Prostate gland (tissue), 2 donors: ENCODE measurements around the gene LONP2. TPM values are rescaled to one million over a fixed set of nuclear protein-coding genes. Genes with fewer than 3 reads are reported as not detected.
A peak's percentile ranks its signal among the peaks of the same experiment; 100 is the strongest.

Experiments used
- DNase-seq: peaks from one replicate; pipeline ENCODE4 v3.0.0-alpha.2; 2019; ENCODE audit warnings: low spot score
- H3K27ac ChIP-seq, 2 donors: fragments of 200-600 bp; sonication (generic); 2 replicates each; pipeline ENCODE4 v1.5.1; 2017 to 2019
- H3K27me3 ChIP-seq: fragments of 200-600 bp; sonication (generic); replicated peaks from 2 replicates; pipeline ENCODE4 v1.5.1; 2019; ENCODE audit not compliant: insufficient read depth
- H3K36me3 ChIP-seq, 2 donors: fragments of 200-600 bp; sonication (generic); 1 replicate in 1 of 2; 2 replicates in 1 of 2; pipeline versions ENCODE4 v1.5.1 to v1.8.1; 2017 to 2019
- H3K4me1 ChIP-seq: fragments of 200-600 bp; sonication (generic); replicated peaks from 2 replicates; pipeline ENCODE4 v1.5.1; 2019
- H3K4me3 ChIP-seq, 2 donors: fragments of 200-600 bp; sonication (generic); 2 replicates each; pipeline ENCODE4 v1.5.1; 2017 to 2019
- H3K9me3 ChIP-seq: fragments of 200-600 bp; sonication (generic); 2 replicates; pipeline ENCODE4 v1.5.1; 2017
- CTCF ChIP-seq, 4 experiments: fragments of 200-600 bp in 2 of 4; fragments of 450-650 bp in 2 of 4; sonication (generic) in 2 of 4; IDR thresholded peaks; 1 replicate in 3 of 4; 2 replicates in 1 of 4; pipeline ENCODE4 v1.5.1; 2016 to 2019; ENCODE audit warnings: antibody characterized with exemption in 4 of 4, mild to moderate bottlenecking in 2 of 4, moderate library complexity in 2 of 4
- POLR2A ChIP-seq: fragments of 450-650 bp; IDR thresholded peaks from one replicate; pipeline ENCODE4 v1.6.1; 2016; ENCODE audit warnings: antibody characterized with exemption, mild to moderate bottlenecking
- POLR2AphosphoS5 ChIP-seq: sonication (generic); formaldehyde crosslinking; IDR thresholded peaks from one replicate; pipeline ENCODE4 v1.6.1; 2017; ENCODE audit warnings: antibody characterized with exemption
- WGBS: methylation state at CpG from one replicate; pipeline ENCODE4 v1.1.5; 2018; 5-methylcytosine and 5-hydroxymethylcytosine counted together
- intact Hi-C: fragments of 100-400 bp; cut with DNase I; formaldehyde crosslinking; loops from one replicate; pipeline ENCODE4 v1.14.2; 2022
- total RNA-seq, 2 donors: library from RNA; depleted of rRNA; stranded (reverse); fragments of >200 nt; gene quantifications; one replicate each; pipeline ENCODE4 v1.1.0, GENCODE V29; 2016

The LONP2 gene
- total RNA-seq, 2 donors from 2014 or later = 74.6 to 81.0 TPM

- TF ChIP-seq CTCF (IDR thresholded peaks at IDR 0.05) (no peak), POLR2AphosphoS5 (no peak), POLR2A (no peak)
- no peak for DNase-seq
- H3K27ac ChIP-seq = no peak overlapping the region
- intact Hi-C loops = loop anchor here (10.0 kb wide), 1 partner anchor 80 kb away; no protein-coding TSS in a partner anchor
- no peaks in the 10 kb centered on the region for H3K27me3 ChIP-seq
- WGBS = 96% methylated on average over 1 of the region's 1 CpG
- no peaks in the 10 kb centered on the region for H3K9me3 ChIP-seq
- H3K36me3 ChIP-seq = no peaks in the 10 kb centered on the region
- no peaks in the 10 kb centered on the region for H3K4me1 ChIP-seq
- no peak overlapping the region for H3K4me3 ChIP-seq
These were observed 30.4 kb downstream of the LONP2 start for GRCh38 chr16:48274476-48274875.

DNA sequence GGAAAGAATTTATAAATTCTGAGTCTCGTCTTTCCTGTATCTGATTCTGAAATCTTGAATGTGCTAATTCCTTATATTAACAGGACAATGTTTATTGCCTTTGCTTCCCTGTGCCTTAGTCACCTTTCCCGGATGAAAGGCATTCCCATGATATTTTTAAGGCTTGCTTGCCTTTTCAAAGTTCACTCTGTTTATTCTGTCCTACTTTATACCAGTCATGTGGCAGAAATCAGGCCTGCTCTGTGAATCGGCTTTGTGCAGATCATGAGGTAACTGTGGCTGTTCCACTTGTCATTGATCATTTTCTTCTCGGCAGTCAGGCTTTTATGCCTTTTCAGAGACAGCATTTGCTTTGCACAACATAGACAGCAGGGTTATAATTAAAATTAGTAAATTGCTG lies 32.0 kb downstream of the LONP2 start:
- TF ChIP-seq POLR2AphosphoS5 = peak; percentile 77
- no peak for TF ChIP-seq CTCF (IDR thresholded peaks at IDR 0.05)
- H3K9me3 ChIP-seq = no peaks in the 10 kb centered on the region
- intact Hi-C loops = loop anchor here (10.0 kb wide), 1 partner anchor 79 kb away; no protein-coding TSS in a partner anchor
- H3K36me3 ChIP-seq = no peaks in the 10 kb centered on the region
- 13% methylated on average over 4 of the region's 4 CpGs for WGBS
- no peaks in the 10 kb centered on the region for H3K27me3 ChIP-seq
- H3K27ac ChIP-seq = peak overlapping the region; percentile 28 to 50
- DNase-seq = peak; percentile 19
- H3K4me3 ChIP-seq = no peak overlapping the region
- no peaks in the 10 kb centered on the region for H3K4me1 ChIP-seq

DNA sequence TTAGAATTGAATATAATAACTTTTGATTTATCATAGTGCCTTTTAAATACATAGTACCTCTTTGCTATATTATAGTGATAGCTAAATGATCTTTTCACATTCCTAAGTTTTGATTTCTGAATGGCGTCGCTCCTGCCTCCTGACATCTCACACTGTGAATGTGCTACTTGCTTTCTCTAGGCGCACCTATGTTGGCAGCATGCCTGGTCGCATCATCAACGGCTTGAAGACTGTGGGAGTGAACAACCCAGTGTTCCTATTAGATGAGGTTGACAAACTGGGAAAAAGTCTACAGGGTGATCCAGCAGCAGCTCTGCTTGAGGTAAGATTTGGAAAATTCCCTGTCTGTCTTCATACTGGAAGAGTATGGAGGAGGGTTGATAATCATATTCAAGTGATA lies 33.1 kb downstream of the LONP2 start:
- no peak for DNase-seq
- Histone ChIP-seq H3K27ac (peak overlapping the region in 1 of 2 donors; percentile 28), H3K27me3 (no peaks in the 10 kb centered on the region), H3K9me3 (no peaks in the 10 kb centered on the region), H3K4me1 (no peaks in the 10 kb centered on the region), H3K4me3 (no peak overlapping the region), H3K36me3 (no peaks in the 10 kb centered on the region)
- intact Hi-C loops = loop anchor here (10.0 kb wide), 1 partner anchor 78 kb away; no protein-coding TSS in a partner anchor
- 81% methylated on average over 5 of the region's 5 CpGs for WGBS
- TF ChIP-seq POLR2A (no peak), POLR2AphosphoS5 (no peak), CTCF (IDR thresholded peaks at IDR 0.05) (no peak)

DNA sequence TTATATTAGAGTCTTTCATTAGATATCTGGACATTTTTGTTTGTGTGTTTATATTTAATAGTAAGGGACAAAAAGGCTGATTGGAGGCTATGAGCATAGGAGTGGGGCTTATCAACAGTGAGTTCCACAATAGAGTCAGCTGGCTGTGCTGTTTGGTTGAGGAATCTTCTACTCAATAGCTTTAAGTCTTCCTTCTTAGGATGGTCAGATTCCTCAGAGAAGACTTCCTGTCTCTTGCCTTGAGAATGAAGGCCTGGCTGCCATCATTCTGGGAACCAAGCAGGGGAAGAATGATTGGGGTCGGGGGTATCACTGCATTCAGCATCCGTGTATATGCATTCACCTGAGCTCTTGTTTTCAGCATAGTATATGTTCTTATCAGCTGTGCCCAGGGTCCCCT lies 35.1 kb downstream of the LONP2 start:
- Histone ChIP-seq H3K27ac (no peak overlapping the region), H3K27me3 (no peaks in the 10 kb centered on the region), H3K4me3 (no peak overlapping the region), H3K4me1 (no peaks in the 10 kb centered on the region), H3K9me3 (no peaks in the 10 kb centered on the region), H3K36me3 (no peaks in the 10 kb centered on the region)
- DNase-seq = no peak
- 81% methylated on average over 2 of the region's 2 CpGs for WGBS
- intact Hi-C loops = loop anchor here (10.0 kb wide), 1 partner anchor 76 kb away; no protein-coding TSS in a partner anchor
- TF ChIP-seq POLR2A = no peak

- WGBS = 85% methylated on average over 2 of the region's 2 CpGs
- Histone ChIP-seq H3K4me1 (no peaks in the 10 kb centered on the region), H3K36me3 (no peaks in the 10 kb centered on the region), H3K4me3 (no peak overlapping the region), H3K9me3 (no peaks in the 10 kb centered on the region), H3K27me3 (no peaks in the 10 kb centered on the region), H3K27ac (no peak overlapping the region)
- TF ChIP-seq POLR2A (no peak), CTCF (IDR thresholded peaks at IDR 0.05) (no peak), POLR2AphosphoS5 (no peak)
- intact Hi-C loops = no loop called here
- no peak for DNase-seq
These were observed 36.4 kb downstream of the LONP2 start for GRCh38 chr16:48280546-48280945.
